H9 (cell line): Measurements from ENCODE around the gene IRF2BPL. TPM values are rescaled to one million over a fixed set of nuclear protein-coding genes. Genes with fewer than 3 reads are reported as not detected.

Experiments
- DNase-seq: peaks from one replicate; pipeline ENCODE4 v3.0.0-alpha.2; 2017
- H2AFZ ChIP-seq: one replicate; pipeline ENCODE4 v1.6.1; 2013; ENCODE audit warnings: mild to moderate bottlenecking, low read length, control low read depth, moderate library complexity
- H2AK5ac ChIP-seq: 2 replicates; pipeline ENCODE4 v1.6.1; 2013; ENCODE audit warnings: low read length, control low read depth, mixed read lengths; ENCODE audit not compliant: insufficient read length
- H2BK120ac ChIP-seq: one replicate; pipeline ENCODE4 v1.6.1; 2013; ENCODE audit warnings: low read depth, mild to moderate bottlenecking, low read length, control low read depth, inconsistent platforms; ENCODE audit not compliant: poor library complexity, severe bottlenecking
- H2BK12ac ChIP-seq: 2 replicates; pipeline ENCODE4 v1.6.1; 2013; ENCODE audit warnings: low read length, control low read depth, mixed read lengths, low read depth; ENCODE audit not compliant: insufficient read length
- H2BK15ac ChIP-seq: 2 replicates; pipeline ENCODE4 v1.6.1; 2013; ENCODE audit warnings: low read depth, low read length, control low read depth
- H2BK20ac ChIP-seq: one replicate; pipeline ENCODE4 v1.6.1; 2013; ENCODE audit warnings: low read depth, mild to moderate bottlenecking, low read length, control low read depth, inconsistent platforms; ENCODE audit not compliant: poor library complexity, severe bottlenecking
- H2BK5ac ChIP-seq: 2 replicates; pipeline ENCODE4 v1.6.1; 2013; ENCODE audit warnings: low read length, control low read depth, mixed read lengths; ENCODE audit not compliant: insufficient read length
- H3K14ac ChIP-seq: 2 replicates; pipeline ENCODE4 v1.6.1; 2013; ENCODE audit warnings: low read length, control low read depth; ENCODE audit not compliant: insufficient read depth
- H3K18ac ChIP-seq: 2 replicates; pipeline ENCODE4 v1.6.1; 2013; ENCODE audit warnings: low read depth, mild to moderate bottlenecking, mixed read lengths, low read length, control low read depth; ENCODE audit not compliant: insufficient read length
- H3K23ac ChIP-seq: 2 replicates; pipeline ENCODE4 v1.6.1; 2013; ENCODE audit warnings: low read length, control low read depth, mixed read lengths, low read depth; ENCODE audit not compliant: insufficient read length
- H3K23me2 ChIP-seq: 2 replicates; pipeline ENCODE4 v1.6.1; 2013; ENCODE audit warnings: low read depth, mild to moderate bottlenecking, mixed read lengths, low read length, control low read depth; ENCODE audit not compliant: insufficient read length, poor library complexity, severe bottlenecking
- H3K27ac ChIP-seq: 2 replicates; pipeline ENCODE4 v1.5.1; 2013; ENCODE audit warnings: low read length, control low read depth, mixed read lengths, low read depth; ENCODE audit not compliant: insufficient read length
- H3K27me3 ChIP-seq: 2 replicates; pipeline ENCODE4 v1.6.1; 2013; ENCODE audit warnings: low read length, control low read depth, inconsistent platforms; ENCODE audit not compliant: insufficient read depth
- H3K4ac ChIP-seq: 2 replicates; pipeline ENCODE4 v1.6.1; 2013; ENCODE audit warnings: low read depth, mild to moderate bottlenecking, control low read depth, inconsistent platforms, low read length, moderate library complexity
- H3K4me1 ChIP-seq: 2 replicates; pipeline ENCODE4 v1.6.1; 2013; ENCODE audit warnings: low read length, control low read depth, inconsistent platforms; ENCODE audit not compliant: insufficient read depth
- H3K4me2 ChIP-seq: 2 replicates; pipeline ENCODE4 v1.6.1; 2013; ENCODE audit warnings: low read length, control low read depth, mixed read lengths; ENCODE audit not compliant: insufficient read length, insufficient read depth
- H3K56ac ChIP-seq: 2 replicates; pipeline ENCODE4 v1.6.1; 2013; ENCODE audit warnings: low read depth, mild to moderate bottlenecking, mixed read lengths, low read length, control low read depth; ENCODE audit not compliant: insufficient read length
- H3K79me1 ChIP-seq: 2 replicates; pipeline ENCODE4 v1.6.1; 2013; ENCODE audit warnings: low read depth, mild to moderate bottlenecking, moderate library complexity, low read length, control low read depth, inconsistent platforms; ENCODE audit not compliant: insufficient read depth, poor library complexity, severe bottlenecking
- H3K79me2 ChIP-seq: 2 replicates; pipeline ENCODE4 v1.6.1; 2013; ENCODE audit warnings: low read length, control low read depth, inconsistent platforms; ENCODE audit not compliant: insufficient read depth
- H3K9ac ChIP-seq: 2 replicates; pipeline ENCODE4 v1.6.1; 2013; ENCODE audit warnings: low read length, control low read depth, mixed read lengths; ENCODE audit not compliant: insufficient read length; ENCODE audit errors: extremely low read depth
- H3K9me3 ChIP-seq: one replicate; pipeline ENCODE4 v1.6.1; 2013; ENCODE audit warnings: low read depth, low read length, inconsistent platforms; ENCODE audit not compliant: control insufficient read depth
- H3T11ph ChIP-seq: one replicate; pipeline ENCODE4 v1.6.1; 2013; ENCODE audit warnings: mild to moderate bottlenecking, low read length, control low read depth, inconsistent platforms
- H4K20me1 ChIP-seq: one replicate; pipeline ENCODE4 v1.6.1; 2013; ENCODE audit not compliant: control insufficient read depth, insufficient read length, insufficient read depth
- H4K5ac ChIP-seq: 2 replicates; pipeline ENCODE4 v1.6.1; 2013; ENCODE audit warnings: low read depth, mild to moderate bottlenecking, mixed read lengths, low read length, control low read depth; ENCODE audit not compliant: insufficient read length
- H4K8ac ChIP-seq: replicated peaks from 2 replicates; pipeline ENCODE4 v1.6.1; 2013; ENCODE audit warnings: low read length, control low read depth, mixed read lengths, low read depth; ENCODE audit not compliant: insufficient read length
- H4K91ac ChIP-seq: 2 replicates; pipeline ENCODE4 v1.6.1; 2013; ENCODE audit warnings: low read depth, mild to moderate bottlenecking, moderate library complexity, mixed read lengths, low read length, control low read depth; ENCODE audit not compliant: insufficient read length
- H3K27ac Mint-ChIP-seq, 3 experiments: 2 replicates in 2 of 3; 3 replicates in 1 of 3; pipeline ENCODE4 v1.8.0; 2020 to 2021; ENCODE audit warnings: mixed read lengths in 3 of 3, mild to moderate bottlenecking in 1 of 3, moderate library complexity in 1 of 3
- H3K27me3 Mint-ChIP-seq: 2 replicates; pipeline ENCODE4 v1.8.0; 2021; ENCODE audit warnings: low read depth, mild to moderate bottlenecking, moderate library complexity, mixed read lengths
- H3K36me3 Mint-ChIP-seq, 3 experiments: 2 replicates in 2 of 3; 3 replicates in 1 of 3; pipeline ENCODE4 v1.8.0; 2020 to 2021; ENCODE audit warnings: low read depth in 3 of 3, mixed read lengths in 3 of 3; ENCODE audit not compliant: insufficient read depth in 1 of 3
- H3K4me1 Mint-ChIP-seq, 2 experiments: 2 replicates each; pipeline ENCODE4 v1.8.0; 2020; ENCODE audit warnings: mixed read lengths in 2 of 2
- H3K4me3 Mint-ChIP-seq, 2 experiments: 2 replicates in 1 of 2; 3 replicates in 1 of 2; pipeline ENCODE4 v1.8.0; 2020 to 2021; ENCODE audit warnings: mild to moderate bottlenecking in 2 of 2, mixed read lengths in 2 of 2, moderate library complexity in 1 of 2
- H3K9me3 Mint-ChIP-seq, 2 experiments: 2 replicates in 1 of 2; 3 replicates in 1 of 2; pipeline ENCODE4 v1.8.0; 2020; ENCODE audit warnings: mild to moderate bottlenecking in 2 of 2, mixed read lengths in 2 of 2, moderate library complexity in 1 of 2
- WGBS: extraction: QIAGEN DNeasy Blood & Tissue Kit; methylation state at CpG from one replicate; pipeline ENCODE4 v1.1.7; 2013; ENCODE audit warnings: missing lambda C conversion rate, low lambda C conversion rate, mixed read lengths; ENCODE audit not compliant: insufficient read length; ENCODE audit errors: extremely low coverage; 5-methylcytosine and 5-hydroxymethylcytosine counted together
- total RNA-seq: library from RNA; stranded (reverse); gene quantifications from 2 replicates; pipeline ENCODE4 v1.2.1, GENCODE V29; 2021
- TF ChIP-seq, protein P1 (sequence below): fragments of 200-600 bp; sonication (generic); conservative IDR thresholded peaks from 3 replicates; pipeline ENCODE4 v1.8.0; 2021; ENCODE audit warnings: antibody characterized with exemption, mild to moderate bottlenecking

IRF2BPL gene
- total RNA-seq, 1 experiment from 2014 or later, result 59.0 TPM

DNA sequence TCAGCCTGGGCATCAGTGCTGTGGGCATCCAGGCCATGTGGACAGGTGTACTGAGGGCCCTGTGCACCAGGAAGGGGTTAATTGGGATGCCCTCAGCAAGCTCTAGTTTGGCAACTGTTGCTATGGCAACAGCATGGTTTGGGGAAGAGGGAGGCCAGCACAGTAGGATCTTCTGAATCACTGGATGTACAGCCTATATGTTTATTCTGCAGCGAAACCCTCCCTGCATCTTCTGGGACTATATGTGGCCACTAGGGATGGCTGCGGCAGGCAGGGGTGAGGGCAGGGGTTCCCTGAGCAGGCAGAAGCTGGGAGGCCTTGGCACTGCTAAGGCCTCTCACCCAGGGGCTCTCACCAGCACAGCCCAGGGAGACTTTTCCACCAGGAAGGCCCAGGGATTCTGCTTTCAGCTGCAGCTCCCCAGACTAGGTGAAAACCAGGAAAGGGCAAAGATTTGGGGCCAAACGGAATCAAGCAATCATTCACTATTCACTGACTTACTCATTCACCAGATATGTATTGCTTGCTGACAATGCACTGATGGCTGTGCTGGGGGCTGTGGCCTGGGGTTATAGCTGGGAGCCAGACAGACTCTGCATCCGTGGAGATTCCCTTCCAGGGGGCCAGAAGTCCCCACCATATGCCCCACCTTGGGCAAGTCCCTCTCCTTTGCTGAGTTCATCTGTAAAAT, 42.8 kb downstream of the IRF2BPL start:
- Histone ChIP-seq H2BK20ac (peak overlapping the region; percentile 46), H4K8ac (no peak overlapping the region), H3K18ac (no peak overlapping the region), H2BK120ac (no peak overlapping the region), H3T11ph (no peak overlapping the region), H3K9me3 (no peaks in the 10 kb centered on the region), H3K4me1 (no peaks in the 10 kb centered on the region; the same call in 1 of the 2 replicates), H3K79me1 (no peaks in the 10 kb centered on the region), H3K23ac (no peak overlapping the region), H4K91ac (no peak overlapping the region), H2AK5ac (no peak overlapping the region), H2BK5ac (no peak overlapping the region), H3K14ac (no peak overlapping the region; the same call in 1 of the 2 replicates), H2BK12ac (no peak overlapping the region), H4K5ac (no peak overlapping the region), H2BK15ac (no peak overlapping the region), H3K27ac (no peak overlapping the region), H3K79me2 (no peaks in the 10 kb centered on the region), H3K4me2 (no peak overlapping the region), H3K4ac (no peak overlapping the region), H3K23me2 (no peaks in the 10 kb centered on the region), H3K56ac (no peak overlapping the region), H3K27me3 (no peaks in the 10 kb centered on the region), H3K9ac (no peak overlapping the region), H4K20me1 (no peaks in the 10 kb centered on the region), H2AFZ (no peak overlapping the region)
- WGBS, result no CpG with 5 or more reads among the region's 4 CpGs
- Mint-ChIP-seq H3K4me1 (peaks cover 35 to 42% of the 10 kb centered on the region in 2 experiments), H3K4me3 (no peak overlapping the region), H3K36me3 (peaks cover 0 to 5% (median 5%) of the 10 kb centered on the region in 3 experiments; a peak in 4 of 7 replicates), H3K9me3 (peaks cover 4% of the 10 kb centered on the region in 2 experiments; a peak in 3 of 5 replicates), H3K27ac (peak overlapping the region in 2 of 3 experiments; percentile 20 to 39; a peak in 1 of 7 replicates), H3K27me3 (peaks cover 3% of the 10 kb centered on the region)
- TF ChIP-seq, protein P1, sequence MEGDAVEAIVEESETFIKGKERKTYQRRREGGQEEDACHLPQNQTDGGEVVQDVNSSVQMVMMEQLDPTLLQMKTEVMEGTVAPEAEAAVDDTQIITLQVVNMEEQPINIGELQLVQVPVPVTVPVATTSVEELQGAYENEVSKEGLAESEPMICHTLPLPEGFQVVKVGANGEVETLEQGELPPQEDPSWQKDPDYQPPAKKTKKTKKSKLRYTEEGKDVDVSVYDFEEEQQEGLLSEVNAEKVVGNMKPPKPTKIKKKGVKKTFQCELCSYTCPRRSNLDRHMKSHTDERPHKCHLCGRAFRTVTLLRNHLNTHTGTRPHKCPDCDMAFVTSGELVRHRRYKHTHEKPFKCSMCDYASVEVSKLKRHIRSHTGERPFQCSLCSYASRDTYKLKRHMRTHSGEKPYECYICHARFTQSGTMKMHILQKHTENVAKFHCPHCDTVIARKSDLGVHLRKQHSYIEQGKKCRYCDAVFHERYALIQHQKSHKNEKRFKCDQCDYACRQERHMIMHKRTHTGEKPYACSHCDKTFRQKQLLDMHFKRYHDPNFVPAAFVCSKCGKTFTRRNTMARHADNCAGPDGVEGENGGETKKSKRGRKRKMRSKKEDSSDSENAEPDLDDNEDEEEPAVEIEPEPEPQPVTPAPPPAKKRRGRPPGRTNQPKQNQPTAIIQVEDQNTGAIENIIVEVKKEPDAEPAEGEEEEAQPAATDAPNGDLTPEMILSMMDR, result no peak
- no peak for DNase-seq
